Putamen (tissue), 1 donor: Measurements from ENCODE around the gene WDR37.
A peak's percentile ranks its signal among the peaks of the same experiment; 100 is the strongest.
"Not testable (repeated sequence)": the region's sequence is repeated elsewhere in the genome, so short reads cannot be mapped to it uniquely, and the experiment has no call there.

Source experiments
- DNase-seq: peaks from one replicate; pipeline ENCODE4 v3.0.0-alpha.2; 2016; ENCODE audit warnings: low spot score

Gene WDR37

GRCh38 chr10:1041514-1041913 is 14.7 kb upstream of the WDR37 start:
- DNase-seq, result no peak

- DNase-seq, result no peak
These were observed 12.6 kb upstream of the WDR37 start for GRCh38 chr10:1043532-1043995.

- DNase-seq, result no peak
These were observed 12.0 kb upstream of the WDR37 start for GRCh38 chr10:1044146-1044545.

GRCh38 chr10:1044964-1045363 is 11.2 kb upstream of the WDR37 start:
- DNase-seq, result no peak

GRCh38 chr10:1045415-1045814 is 10.8 kb upstream of the WDR37 start:
- DNase-seq, result no peak

- DNase-seq, result no peak
These were observed 8.2 kb upstream of the WDR37 start for GRCh38 chr10:1047937-1048336.

GRCh38 chr10:1048349-1048731 is 7.8 kb upstream of the WDR37 start:
- no peak for DNase-seq

GRCh38 chr10:1048732-1049424 is 7.3 kb upstream of the WDR37 start, which contains the start of gene IDI1:
Gene IDI1 (minus strand): TSS chr10:1049119. CDS start chr10:1049003, 116 bp downstream.
- DNase-seq, result peak; percentile 98

- no peak for DNase-seq
These were observed 6.7 kb upstream of the WDR37 start for GRCh38 chr10:1049425-1049958.

- no peak for DNase-seq
These were observed 6.0 kb upstream of the WDR37 start for GRCh38 chr10:1050145-1050544.

- no peak for DNase-seq
These were observed 5.6 kb upstream of the WDR37 start for GRCh38 chr10:1050554-1050953.

GRCh38 chr10:1054684-1055083 is 1.5 kb upstream of the WDR37 start:
- DNase-seq, result no peak

GRCh38 chr10:1057106-1057657 is 997 bp downstream of the WDR37 start:
- DNase-seq, result no peak

GRCh38 chr10:1058017-1058416 is 1.8 kb downstream of the WDR37 start:
- no peak for DNase-seq

GRCh38 chr10:1059902-1060301 is 3.7 kb downstream of the WDR37 start:
- DNase-seq, result no peak

- DNase-seq, result no peak
These were observed 6.0 kb downstream of the WDR37 start for GRCh38 chr10:1061930-1062774.

- peak; percentile 63 for DNase-seq
These were observed 7.2 kb downstream of the WDR37 start for GRCh38 chr10:1063232-1063865.

- no peak for DNase-seq
These were observed 8.7 kb downstream of the WDR37 start for GRCh38 chr10:1064964-1065247.

GRCh38 chr10:1066734-1067133 is 10.5 kb downstream of the WDR37 start:
- DNase-seq, result not testable (repeated sequence)

GRCh38 chr10:1068380-1069361 is 12.5 kb downstream of the WDR37 start:
- no peak for DNase-seq

GRCh38 chr10:1070919-1071318 is 14.7 kb downstream of the WDR37 start:
- DNase-seq, result no peak
